K562 (cell line): ENCODE results near the gene G6PC3. TPM values are rescaled to one million over a fixed set of nuclear protein-coding genes. Genes with fewer than 3 reads are reported as not detected.

Source experiments
- ARID1B ChIP-seq: fragments of 450-650 bp; IDR thresholded peaks from 2 replicates; pipeline ENCODE4 v1.6.1; 2016; ENCODE audit warnings: antibody characterized with exemption, mild to moderate bottlenecking, inconsistent platforms
- ATF6 ChIP-seq: sonication (generic); formaldehyde crosslinking; IDR thresholded peaks from 2 replicates; pipeline ENCODE4 v1.4.0; 2020; ENCODE audit warnings: mild to moderate bottlenecking, missing genetic modification reagents
- BACH1 ChIP-seq: fragments of 200-800 bp; sonication (Bioruptor generic); IDR thresholded peaks from 2 replicates; pipeline ENCODE4 v1.6.1; 2016; ENCODE audit warnings: missing genetic modification characterization, missing compliant biosample characterization
- CEBPZ ChIP-seq: fragments of 150-350 bp; IDR thresholded peaks from 2 replicates; pipeline ENCODE4 v1.6.1; 2014; ENCODE audit warnings: low read depth, mild to moderate bottlenecking, low read length, borderline replicate concordance
- CLOCK ChIP-seq: fragments of 250-450 bp; sonication (Bioruptor Pico); IDR thresholded peaks from 2 replicates; pipeline ENCODE4 v1.4.0; 2020; ENCODE audit warnings: mild to moderate bottlenecking, moderate library complexity, borderline replicate concordance
- GTF2E2 ChIP-seq: fragments of 200-800 bp; sonication (Bioruptor generic); IDR thresholded peaks from 2 replicates; pipeline ENCODE4 v1.6.1; 2016; ENCODE audit warnings: missing genetic modification characterization, missing compliant biosample characterization
- NFE2L1 ChIP-seq: fragments of 450-650 bp; IDR thresholded peaks from 2 replicates; pipeline ENCODE4 v1.6.1; 2016; ENCODE audit warnings: missing genetic modification characterization, low read depth, mild to moderate bottlenecking, missing compliant biosample characterization, moderate library complexity, borderline replicate concordance
- NR2C2 ChIP-seq, 2 experiments: fragments of 200-800 bp in 1 of 2; sonication (Bioruptor generic) in 1 of 2; sonication (generic) in 1 of 2; formaldehyde crosslinking in 1 of 2; IDR thresholded peaks; 2 replicates each; pipeline versions ENCODE4 v1.6.1 to v1.8.0; 2016 to 2022; ENCODE audit warnings: mild to moderate bottlenecking in 1 of 2, missing compliant biosample characterization in 1 of 2, missing genetic modification characterization in 1 of 2, missing genetic modification reagents in 1 of 2
- NR4A1 ChIP-seq, 2 experiments: fragments of 250-450 bp in 1 of 2; fragments of 450-650 bp in 1 of 2; sonication (Bioruptor Pico) in 1 of 2; IDR thresholded peaks; 2 replicates each; pipeline versions ENCODE4 v1.4.0 to v1.6.1; 2016 to 2020; ENCODE audit warnings: mild to moderate bottlenecking in 2 of 2, missing compliant biosample characterization in 1 of 2, missing genetic modification characterization in 1 of 2, moderate library complexity in 1 of 2
- SNAPC5 ChIP-seq: fragments of 250-450 bp; sonication (Bioruptor Pico); IDR thresholded peaks from 2 replicates; pipeline ENCODE4 v1.8.0; 2021; ENCODE audit warnings: moderate library complexity, mild to moderate bottlenecking, inconsistent platforms
- SPI1 ChIP-seq: IDR thresholded peaks from 2 replicates; pipeline ENCODE4 v1.6.1; 2011; ENCODE audit warnings: low read depth, low read length, control low read depth, borderline replicate concordance
- SUPT5H ChIP-seq: fragments of 450-650 bp; IDR thresholded peaks from 2 replicates; pipeline ENCODE4 v1.6.1; 2016
- TBL1XR1 ChIP-seq, 2 experiments: IDR thresholded peaks; 2 replicates each; pipeline ENCODE4 v1.6.1; 2012; ENCODE audit warnings: improper control_type of control experiment in 2 of 2, low read length in 2 of 2, mild to moderate bottlenecking in 1 of 2
- ZC3H11A ChIP-seq: IDR thresholded peaks from 2 replicates; pipeline ENCODE4 v1.6.1; 2012; ENCODE audit warnings: low read depth, low read length, improper control_type of control experiment
- ZNF121 ChIP-seq: sonication (generic); formaldehyde crosslinking; conservative IDR thresholded peaks from 2 replicates; pipeline ENCODE4 v1.8.0; 2022; ENCODE audit warnings: missing genetic modification reagents
- ZNF263 ChIP-seq: sonication (generic); formaldehyde crosslinking; IDR thresholded peaks from 2 replicates; pipeline ENCODE4 v1.8.0; 2022; ENCODE audit warnings: mild to moderate bottlenecking, missing genetic modification reagents, borderline replicate concordance
- ZNF511 ChIP-seq: sonication (generic); formaldehyde crosslinking; IDR thresholded peaks from 2 replicates; pipeline ENCODE4 v1.8.0; 2022; ENCODE audit warnings: mild to moderate bottlenecking, missing genetic modification reagents
- polyA plus RNA-seq, 8 experiments: library from polyadenylated mRNA; depleted of rRNA in 4 of 8; stranded (reverse) in 5 of 8; unstranded in 3 of 8; fragments of >200 nt; fragmentation: Nextera tagmentation in 2 of 8; fragmentation: Illumina TruSeq in 1 of 8; extraction: Ambion mirVana in 2 of 8; extraction: Trizol in 1 of 8; gene quantifications; 2 replicates each; pipeline versions ENCODE4 v1.2.1 to v1.2.3, GENCODE V29; 2011 to 2014; ENCODE audit warnings: inconsistent platforms in 1 of 8, missing spikeins in 1 of 8
- total RNA-seq, 7 experiments: library from RNA; depleted of rRNA in 6 of 7; stranded (reverse); fragments of >200 nt in 6 of 7; fragmentation: Illumina TruSeq in 2 of 7; extraction: Trizol in 2 of 7; gene quantifications; 2 replicates each; pipeline versions ENCODE4 v1.2.1 to v1.2.3, GENCODE V29; 2011 to 2021; ENCODE audit warnings: low replicate concordance in 1 of 7

The G6PC3 gene
- total and polyA plus RNA-seq, 9 of the 15 experiments (the other 6 are each of a cell fraction or from before 2014, with no cell fraction given): 10.4 to 57.8 (median 31.1) TPM

GRCh38 chr17:44095647-44096496 lies 25.3 kb downstream of the G6PC3 start (continued):
- no peak for TF ChIP-seq ATF6 (CRISPR knock-in tag)
- no peak for TF ChIP-seq ZNF121 (CRISPR knock-in tag)
- TF ChIP-seq SNAPC5 (CRISPR knock-in tag): no peak
- TF ChIP-seq ZNF263 (CRISPR knock-in tag): no peak
- TF ChIP-seq ZNF511 (CRISPR knock-in tag): no peak
- TF ChIP-seq ZC3H11A: no peak
- no peak for TF ChIP-seq CLOCK (CRISPR knock-in tag)
- no peak for TF ChIP-seq BACH1 (tag)
- TF ChIP-seq NR2C2 (CRISPR knock-in tag; IDR thresholded peaks at IDR 0.05): no peak
- TF ChIP-seq NR2C2 (tag; IDR thresholded peaks at IDR 0.05): peak; percentile 47; the same call in 1 of the 2 replicates
- peak; percentile 79 for TF ChIP-seq SUPT5H
- peak; percentile 76 for TF ChIP-seq SPI1
- TF ChIP-seq TBL1XR1 (IDR thresholded peaks at IDR 0.05; ENCODE audit: low read length in 2 of 2): peak in 1 of 2 experiments; percentile 69; a peak in 2 of 4 replicates
- TF ChIP-seq ARID1B: peak; percentile 77
- TF ChIP-seq NR4A1 (CRISPR knock-in tag; IDR thresholded peaks at IDR 0.05): no peak
- TF ChIP-seq NR4A1 (tag; IDR thresholded peaks at IDR 0.05): no peak
- TF ChIP-seq NFE2L1 (tag): no peak
- no peak for TF ChIP-seq GTF2E2 (tag)
- TF ChIP-seq CEBPZ: no peak
